Measurements from ENCODE around the gene OR5L1.

The OR5L1 gene

DNA sequence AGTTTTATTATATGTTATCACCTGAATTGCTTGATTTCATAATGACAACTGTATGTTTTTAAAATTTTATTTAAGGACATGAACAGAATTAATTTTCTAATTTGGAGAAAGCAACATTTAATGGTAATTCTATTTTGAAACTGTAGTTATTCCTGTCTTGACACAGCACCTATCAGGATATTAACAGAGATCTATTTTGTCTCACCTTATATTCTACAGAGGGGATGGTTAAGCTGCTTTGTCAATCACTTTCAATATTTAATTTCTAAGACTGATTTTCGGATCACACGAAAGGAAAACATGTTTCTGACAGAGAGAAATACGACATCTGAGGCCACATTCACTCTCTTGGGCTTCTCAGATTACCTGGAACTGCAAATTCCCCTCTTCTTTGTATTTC lies 27.3 kb downstream of the OR5L1 start, which contains the start of gene OR5D16:
TSS of gene OR5D16 (plus strand) at position 301 of the 400 bp plus-strand sequence. CDS start at position 301, 0 bp downstream.
- TF ChIP-seq, protein P1, sequence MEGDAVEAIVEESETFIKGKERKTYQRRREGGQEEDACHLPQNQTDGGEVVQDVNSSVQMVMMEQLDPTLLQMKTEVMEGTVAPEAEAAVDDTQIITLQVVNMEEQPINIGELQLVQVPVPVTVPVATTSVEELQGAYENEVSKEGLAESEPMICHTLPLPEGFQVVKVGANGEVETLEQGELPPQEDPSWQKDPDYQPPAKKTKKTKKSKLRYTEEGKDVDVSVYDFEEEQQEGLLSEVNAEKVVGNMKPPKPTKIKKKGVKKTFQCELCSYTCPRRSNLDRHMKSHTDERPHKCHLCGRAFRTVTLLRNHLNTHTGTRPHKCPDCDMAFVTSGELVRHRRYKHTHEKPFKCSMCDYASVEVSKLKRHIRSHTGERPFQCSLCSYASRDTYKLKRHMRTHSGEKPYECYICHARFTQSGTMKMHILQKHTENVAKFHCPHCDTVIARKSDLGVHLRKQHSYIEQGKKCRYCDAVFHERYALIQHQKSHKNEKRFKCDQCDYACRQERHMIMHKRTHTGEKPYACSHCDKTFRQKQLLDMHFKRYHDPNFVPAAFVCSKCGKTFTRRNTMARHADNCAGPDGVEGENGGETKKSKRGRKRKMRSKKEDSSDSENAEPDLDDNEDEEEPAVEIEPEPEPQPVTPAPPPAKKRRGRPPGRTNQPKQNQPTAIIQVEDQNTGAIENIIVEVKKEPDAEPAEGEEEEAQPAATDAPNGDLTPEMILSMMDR (IDR thresholded peaks at IDR 0.05): no peak

DNA sequence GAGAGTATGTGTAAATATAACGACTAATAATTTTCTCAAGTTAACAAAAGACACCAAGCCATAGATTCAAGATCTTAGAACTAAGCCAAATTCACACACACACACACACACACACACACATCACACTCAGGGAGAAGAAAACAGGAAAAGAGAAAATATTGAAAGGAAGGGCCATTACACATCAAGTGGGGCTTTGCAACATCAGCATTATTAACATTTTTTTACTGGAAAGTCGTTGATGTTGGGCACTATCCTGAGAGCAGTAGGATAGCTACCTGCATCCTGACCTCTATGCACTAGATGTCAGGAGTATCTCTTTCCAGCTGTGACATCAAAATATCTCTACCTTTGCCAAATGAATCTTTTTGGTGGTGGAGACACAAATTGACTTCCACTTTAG lies 36.3 kb downstream of the OR5L1 start:
- TF ChIP-seq, protein P1 (IDR thresholded peaks at IDR 0.05): no peak

DNA sequence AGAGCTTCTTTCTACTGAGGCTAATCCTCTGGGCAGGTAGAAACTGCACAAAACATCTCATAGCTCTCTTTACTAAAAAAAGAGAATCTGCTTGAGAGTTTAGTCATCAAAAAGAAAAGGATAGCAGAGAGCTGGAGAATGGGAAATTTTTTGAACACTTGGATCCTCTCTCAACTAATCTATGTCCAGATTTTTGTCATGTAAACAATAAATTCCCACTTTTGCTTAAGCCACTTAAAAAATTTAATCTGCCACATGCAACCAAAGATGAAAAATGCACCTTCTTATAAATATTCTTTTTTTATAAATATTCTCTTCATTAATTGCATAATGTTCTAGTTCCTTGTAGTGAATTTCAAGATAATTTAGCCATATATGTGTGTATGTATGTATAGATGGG lies 37.9 kb downstream of the OR5L1 start:
- TF ChIP-seq, protein P1 (IDR thresholded peaks at IDR 0.05): no peak

DNA sequence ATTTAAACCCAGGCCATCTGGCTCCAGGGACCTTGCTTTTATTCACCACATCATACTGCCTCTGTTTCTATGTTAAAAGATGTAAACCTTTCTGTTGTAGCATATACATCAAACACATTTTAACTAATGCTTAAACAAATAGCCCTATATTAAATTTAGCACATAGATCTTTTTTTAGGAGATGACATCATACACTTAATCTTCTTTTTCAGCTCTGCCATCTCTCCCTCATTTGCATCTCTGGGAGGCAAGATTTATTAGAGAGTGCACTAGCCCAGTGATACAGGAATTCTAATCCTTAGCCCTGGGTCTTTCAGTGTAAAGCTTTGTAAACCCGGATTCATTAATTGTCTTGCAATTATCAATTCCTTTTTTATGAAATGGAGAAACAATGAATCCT lies 41.0 kb downstream of the OR5L1 start:
- TF ChIP-seq, protein P1 (IDR thresholded peaks at IDR 0.05): no peak

DNA sequence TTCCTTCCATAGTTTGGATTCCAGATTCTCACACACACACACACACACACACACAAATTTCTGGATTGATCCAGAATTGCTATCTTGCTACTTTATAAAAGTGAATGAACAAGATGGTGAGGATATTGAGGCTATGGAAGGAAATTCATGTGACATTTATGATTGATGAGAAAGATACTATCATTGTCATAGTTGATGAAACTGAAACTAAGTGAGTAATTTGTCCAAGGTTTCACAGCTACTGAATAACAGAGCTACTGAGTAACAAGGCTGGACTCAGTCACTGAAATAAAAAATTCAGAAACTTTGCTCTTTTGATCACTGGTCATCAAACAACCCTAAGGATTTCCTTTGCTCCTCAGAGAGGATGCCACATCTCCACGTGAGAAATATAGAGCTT lies 43.5 kb downstream of the OR5L1 start:
- TF ChIP-seq, protein P1 (IDR thresholded peaks at IDR 0.05): no peak

Measured in LNCAP (cell line).